ENCODE measurements around the gene RBFOX2.
"Not testable (repeated sequence)": the region's sequence is repeated elsewhere in the genome, so short reads cannot be mapped to it uniquely, and the experiment has no call there.

The RBFOX2 gene

DNA sequence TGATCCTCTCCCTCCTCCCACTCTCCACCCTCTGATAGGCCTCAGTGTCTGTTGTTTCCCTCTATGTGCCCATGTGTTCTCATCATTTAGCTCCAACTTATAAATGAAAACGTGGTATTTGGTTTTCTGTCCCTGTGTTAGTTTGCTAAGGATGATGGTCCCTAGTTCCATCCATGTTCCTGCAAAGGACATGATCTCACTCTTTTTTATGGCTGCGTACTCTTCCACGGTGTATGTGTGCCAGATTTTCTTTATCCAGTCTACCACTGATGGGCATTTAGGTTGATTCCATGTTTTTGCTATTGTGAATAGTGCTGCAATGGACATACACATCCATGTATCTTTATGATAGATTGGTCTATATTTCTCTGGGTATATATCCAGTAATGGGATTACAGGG, 15.9 kb upstream of the RBFOX2 start:
- not testable (repeated sequence) for DNase-seq (ENCODE audit: low read depth, low spot score)

DNA sequence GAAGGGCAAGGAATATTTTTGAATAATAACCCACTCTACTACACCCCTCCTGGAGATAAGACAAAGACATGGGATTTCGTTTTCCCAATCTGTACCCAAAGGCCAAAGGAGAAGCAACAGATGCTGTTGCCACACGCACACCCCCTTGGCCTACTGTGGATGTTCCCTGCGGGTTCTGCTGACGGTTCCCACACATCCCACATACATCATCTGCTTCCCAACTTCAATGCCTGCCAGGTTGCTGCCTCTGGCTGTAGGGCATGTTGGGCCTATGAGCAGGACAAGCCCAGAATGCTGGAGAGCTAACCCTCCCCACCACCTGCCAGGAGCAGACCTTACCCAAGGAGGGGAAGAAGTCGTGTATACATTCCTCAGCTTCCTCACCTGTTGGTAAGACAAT, 13.6 kb upstream of the RBFOX2 start:
- DNase-seq (ENCODE audit: low read depth, low spot score), result no peak

DNA sequence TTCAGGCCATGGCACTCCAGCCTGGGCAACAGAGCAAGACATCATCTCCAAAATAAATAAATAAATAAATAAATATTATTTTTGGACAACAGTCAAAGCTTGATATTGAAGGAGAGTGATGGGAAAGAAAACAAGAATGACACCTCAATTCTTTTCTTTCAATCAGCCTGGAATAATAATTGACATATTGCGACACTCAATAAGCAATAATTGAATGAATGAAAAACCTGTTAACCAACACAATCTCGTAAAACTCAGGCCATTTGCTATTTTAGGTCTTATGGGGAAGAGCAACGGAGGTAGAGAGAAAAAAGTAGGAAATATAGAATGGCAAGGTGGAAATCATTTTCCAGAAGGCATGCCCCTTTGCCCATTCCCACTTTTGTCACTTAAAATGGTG, 10.5 kb upstream of the RBFOX2 start:
- no peak for DNase-seq (ENCODE audit: low read depth, low spot score)

DNA sequence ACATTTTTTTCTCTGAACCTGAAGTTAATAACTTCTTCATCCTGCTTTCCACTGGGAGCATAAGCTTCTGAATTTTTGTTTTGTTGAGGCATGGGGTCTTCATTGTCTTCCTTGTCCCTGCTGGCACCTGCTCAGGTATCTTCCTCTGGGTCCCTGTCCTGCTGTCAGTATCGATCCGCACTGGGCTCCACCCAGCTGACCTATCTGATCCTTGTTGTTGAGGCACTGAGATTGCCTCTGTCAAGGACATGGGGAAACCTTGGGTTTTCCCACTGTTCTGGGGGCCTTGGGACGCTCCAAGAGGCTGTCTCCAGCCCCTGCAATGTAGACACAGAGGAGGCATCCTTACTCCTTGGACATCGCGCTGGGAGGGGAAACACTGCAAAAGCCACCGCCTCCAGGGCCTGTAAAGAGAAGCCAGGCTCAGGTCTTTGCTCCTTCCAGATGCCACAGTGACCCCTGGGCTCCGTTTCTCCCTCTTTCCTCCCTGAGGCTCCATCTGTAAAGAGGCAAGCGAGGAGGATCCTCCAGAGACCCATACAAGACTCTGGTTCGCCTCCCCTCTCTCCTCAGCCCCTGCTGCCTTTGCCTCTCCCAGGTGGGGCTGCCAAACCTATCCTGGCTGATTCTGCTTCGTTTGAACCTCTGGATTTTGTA, 8.6 kb upstream of the RBFOX2 start:
- no peak for DNase-seq (ENCODE audit: low read depth, low spot score)

DNA sequence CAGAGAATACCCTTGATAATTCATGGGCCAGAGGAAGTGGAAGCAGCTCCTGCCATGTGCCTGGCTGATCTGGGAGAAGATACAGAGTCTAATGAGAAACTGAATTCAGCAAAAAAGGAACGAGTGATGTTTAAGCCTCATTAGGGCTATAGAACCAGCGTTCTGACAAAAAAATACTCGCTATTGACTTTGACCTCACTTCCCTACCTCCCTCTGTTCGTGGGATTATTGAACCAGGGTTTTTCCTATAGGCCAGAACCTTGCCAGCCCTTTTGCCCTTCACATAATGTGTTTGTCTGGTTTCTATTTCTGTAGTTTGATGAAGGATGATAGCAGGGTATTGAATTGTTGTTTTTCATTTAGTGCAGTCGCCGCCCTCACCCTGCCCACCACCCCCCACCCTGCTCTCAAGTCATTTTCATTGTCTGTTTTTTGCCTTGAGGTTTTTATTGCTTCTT, 7.6 kb upstream of the RBFOX2 start:
- DNase-seq (ENCODE audit: low read depth, low spot score), result no peak

DNA sequence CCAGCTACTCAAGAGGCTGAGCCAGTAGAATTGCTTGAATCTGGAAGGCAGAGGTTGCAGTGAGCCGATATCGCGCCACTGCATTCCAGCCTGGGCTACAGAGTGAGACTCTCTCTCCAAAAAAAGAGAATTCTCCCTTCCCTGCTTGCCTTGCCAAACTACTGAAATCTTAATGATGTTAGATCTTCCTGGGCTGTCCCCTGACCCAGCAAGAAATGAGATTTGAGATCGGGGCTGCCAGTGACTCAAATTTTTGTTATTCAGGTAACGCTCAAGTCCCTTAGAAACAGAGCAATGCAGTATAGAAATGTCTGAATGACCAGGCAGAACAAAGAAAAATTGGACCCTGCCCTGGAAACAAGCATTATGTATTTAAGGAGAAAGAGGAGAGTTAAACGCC, 4.0 kb upstream of the RBFOX2 start:
- no peak for DNase-seq (ENCODE audit: low read depth, low spot score)

DNA sequence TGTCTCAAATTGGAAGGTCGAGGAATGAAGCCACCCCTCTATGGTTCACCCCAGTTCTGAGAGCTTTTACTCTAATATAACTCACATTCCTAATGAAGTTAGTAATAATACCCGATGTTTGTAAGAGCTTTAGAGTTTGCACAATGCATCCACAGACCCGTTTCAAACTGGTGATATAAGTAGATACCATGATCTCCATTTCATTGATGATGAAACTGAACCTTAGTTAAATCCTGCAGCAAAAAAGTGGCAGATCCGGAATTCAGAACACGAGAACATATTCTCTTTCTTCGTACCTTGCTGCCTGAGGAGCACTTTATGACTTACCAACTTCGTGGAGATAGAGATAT, 757 bp upstream of the RBFOX2 start:
- no peak for DNase-seq (ENCODE audit: low read depth, low spot score)

DNA sequence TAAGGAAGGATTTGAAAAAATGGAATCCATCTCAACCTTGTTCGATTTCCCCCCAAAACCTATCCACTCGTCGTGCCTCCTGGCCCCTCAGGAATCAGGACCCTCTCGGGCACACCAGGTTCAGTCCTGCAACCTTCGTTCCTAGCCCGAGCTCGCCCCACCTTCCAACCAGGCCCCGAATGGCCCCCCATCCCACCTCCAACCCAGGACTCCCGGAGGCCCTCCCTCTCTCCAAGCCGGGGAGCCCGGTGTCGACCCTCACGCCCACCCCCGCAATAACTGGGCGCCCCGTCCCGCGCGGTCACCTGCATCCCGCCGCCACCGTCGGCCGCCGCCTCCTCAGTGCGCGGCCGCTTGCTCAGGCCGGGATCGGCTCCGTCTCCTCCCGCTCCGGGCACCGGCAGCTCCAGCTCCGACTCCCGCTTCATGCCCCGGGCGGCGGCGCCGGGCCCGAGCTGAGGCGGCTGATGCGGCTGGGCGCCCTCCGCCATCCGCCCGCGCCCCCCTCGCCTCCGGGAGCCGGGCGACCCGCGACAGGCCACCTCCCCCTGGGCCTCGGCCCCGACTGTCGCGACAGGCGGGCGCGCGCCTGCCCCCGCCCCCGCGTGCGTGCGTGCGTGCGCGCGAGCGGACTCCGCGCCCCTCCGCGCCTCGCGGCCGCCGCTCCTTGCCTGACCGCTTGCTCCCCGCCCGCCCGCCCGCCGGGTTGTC, 534 bp downstream of the RBFOX2 start:
- no peak for DNase-seq (ENCODE audit: low read depth, low spot score)

DNA sequence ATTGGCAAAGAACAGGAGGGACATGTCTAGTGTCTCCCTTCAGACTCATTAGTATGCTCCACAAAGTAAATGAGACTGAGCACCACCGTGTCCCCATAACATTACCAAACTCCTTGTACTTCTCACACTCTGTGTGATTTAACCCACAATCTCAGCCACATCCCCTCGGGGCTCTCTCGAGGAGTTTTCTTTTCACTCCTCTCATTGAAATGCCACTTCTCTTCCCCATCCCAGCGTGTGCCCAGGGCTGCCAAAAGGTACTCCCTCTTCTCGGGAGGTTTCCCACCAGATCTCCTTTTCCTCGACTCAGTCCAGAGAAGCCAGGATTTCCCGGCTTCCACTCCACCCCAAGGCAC, 1.1 kb downstream of the RBFOX2 start:
- no peak for DNase-seq (ENCODE audit: low read depth, low spot score)

DNA sequence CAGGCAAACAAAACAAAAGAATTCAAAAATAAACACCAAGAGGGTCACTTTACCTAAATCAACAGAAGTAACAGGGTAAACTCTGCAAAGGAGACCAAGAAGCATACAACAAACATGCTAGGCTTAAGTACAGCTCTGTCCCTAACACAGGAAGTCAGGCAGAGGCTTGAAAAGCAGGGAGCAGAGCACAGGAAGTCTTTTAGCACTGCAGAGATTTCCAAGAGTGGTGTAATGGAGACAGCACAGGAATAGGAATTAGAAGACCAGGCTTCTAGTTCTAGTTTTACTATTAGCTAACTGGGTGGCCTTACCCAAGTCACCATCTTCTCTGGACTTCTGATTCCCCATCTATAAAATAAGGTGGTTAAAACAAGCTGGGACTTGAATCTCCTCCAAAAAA, 1.9 kb downstream of the RBFOX2 start:
- no peak for DNase-seq (ENCODE audit: low read depth, low spot score)

DNA sequence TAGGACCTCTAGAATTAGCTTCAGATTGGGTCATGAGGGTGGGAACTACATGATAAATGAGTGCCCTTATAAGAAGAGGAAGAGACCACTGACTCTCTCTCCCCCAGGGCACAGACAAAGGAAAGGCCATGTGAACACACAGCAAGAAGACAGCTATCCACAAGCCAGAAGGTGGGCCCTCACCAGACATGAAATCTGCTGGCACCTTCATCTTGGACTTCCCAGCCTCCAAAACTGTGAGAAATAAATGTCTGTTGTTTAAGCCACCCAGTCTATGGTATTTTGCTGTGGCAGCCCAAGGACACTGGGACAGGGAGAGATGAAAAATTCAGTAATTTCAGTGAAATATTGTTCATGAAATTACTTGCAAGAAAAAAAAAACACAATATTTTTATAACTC, 5.9 kb downstream of the RBFOX2 start:
- DNase-seq (ENCODE audit: low read depth, low spot score), result no peak

DNA sequence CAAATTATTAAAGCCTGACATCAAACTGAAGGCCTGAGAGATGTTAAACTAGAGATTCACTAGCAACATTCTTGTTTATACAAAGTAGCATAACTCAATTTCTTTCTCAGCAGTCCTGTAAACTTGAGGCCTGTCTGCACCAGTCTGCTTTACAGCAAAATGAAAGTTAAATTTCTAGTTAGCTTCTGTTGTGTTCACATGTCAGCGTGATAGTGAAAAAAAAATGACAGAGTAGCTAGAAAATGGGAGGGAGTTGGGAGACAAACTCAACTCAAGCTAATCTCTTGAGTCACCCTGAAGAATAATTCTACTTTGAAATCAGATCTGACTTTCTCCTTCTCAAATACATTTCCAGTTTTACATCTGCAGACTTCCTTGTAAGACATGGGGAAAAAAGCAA, 6.5 kb downstream of the RBFOX2 start:
- DNase-seq (ENCODE audit: low read depth, low spot score), result no peak

DNA sequence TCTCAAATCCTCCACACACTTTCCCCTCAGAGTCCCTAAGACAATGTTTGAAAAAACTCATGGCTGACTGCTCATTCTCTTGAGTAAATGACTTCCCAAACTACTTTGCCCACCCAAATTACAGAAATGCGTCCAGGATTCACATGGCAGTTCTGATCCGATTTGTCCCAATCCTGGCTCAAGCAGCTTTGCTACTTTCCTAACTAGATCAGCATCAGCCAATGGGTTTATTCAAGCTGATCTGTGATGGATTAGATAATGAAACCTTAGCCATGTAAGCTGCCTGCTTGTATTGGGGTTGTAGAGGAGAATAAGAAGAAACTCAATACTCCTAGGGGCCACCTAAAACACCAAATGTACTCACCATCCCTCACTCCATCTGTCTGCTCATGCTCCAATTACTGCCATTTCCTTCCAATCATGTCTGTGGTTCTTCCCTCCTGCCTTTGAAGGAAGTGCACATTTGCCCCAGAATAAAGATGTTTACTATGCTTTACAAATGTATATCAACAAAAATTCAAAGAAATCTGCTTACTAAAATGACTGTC, 6.9 kb downstream of the RBFOX2 start:
- DNase-seq (ENCODE audit: low read depth, low spot score), result no peak

DNA sequence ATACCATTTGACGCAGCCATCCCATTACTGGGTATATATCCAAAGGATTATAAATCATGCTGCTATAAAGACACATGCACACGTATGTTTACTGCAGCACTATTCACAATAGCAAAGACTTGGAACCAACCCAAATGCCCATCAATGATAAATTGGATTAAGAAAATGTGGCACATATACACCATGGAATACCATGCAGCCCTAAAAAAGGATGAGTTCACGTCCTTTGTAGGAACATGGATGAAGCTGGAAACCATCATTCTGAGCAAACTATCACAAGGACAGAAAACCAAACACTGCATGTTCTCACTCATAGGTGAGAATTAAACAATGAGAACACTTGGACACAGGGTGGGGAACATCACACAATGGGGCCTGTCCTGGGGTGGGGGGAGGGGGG, 7.8 kb downstream of the RBFOX2 start:
- not testable (repeated sequence) for DNase-seq (ENCODE audit: low read depth, low spot score)

DNA sequence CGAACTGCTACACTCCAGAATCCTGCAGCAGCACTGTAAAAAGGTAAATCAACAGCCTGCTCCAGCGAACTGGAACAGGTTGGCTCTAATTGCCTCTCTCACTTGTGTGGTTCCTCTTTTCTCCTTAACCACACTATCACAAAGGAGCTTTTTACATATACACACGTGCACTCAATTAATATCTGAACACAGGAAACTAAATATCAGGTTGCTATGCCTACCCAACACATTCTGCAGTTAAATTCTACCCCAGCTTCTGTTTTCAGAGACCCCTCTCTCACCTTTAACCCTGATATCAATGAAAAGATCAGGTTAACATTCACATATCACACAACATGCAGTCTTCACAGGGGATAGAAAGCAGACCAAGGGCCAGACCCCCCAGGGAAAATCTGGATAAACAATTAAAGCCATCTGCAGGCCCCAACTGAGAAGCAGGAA, 11.0 kb downstream of the RBFOX2 start:
- no peak for DNase-seq (ENCODE audit: low read depth, low spot score)

DNA sequence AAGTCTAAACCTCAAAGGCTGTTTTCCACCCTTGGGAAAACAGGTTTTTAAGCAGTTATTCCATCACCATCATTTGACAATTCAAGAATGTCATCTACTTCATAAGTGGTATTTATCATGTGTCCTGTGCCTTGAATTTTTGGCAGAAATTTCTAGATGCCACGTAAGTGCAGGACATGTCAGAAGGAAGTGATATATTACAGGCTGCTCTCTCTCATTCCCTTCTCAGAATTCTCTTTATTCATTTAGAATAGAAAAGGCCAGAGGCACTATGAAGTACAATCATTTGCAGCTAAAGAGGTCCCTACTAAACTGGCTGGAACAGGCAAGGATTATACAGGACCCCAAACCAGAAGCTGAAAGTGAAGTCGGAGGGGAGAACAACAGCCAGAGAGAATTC, 11.9 kb downstream of the RBFOX2 start:
- DNase-seq (ENCODE audit: low read depth, low spot score), result no peak

DNA sequence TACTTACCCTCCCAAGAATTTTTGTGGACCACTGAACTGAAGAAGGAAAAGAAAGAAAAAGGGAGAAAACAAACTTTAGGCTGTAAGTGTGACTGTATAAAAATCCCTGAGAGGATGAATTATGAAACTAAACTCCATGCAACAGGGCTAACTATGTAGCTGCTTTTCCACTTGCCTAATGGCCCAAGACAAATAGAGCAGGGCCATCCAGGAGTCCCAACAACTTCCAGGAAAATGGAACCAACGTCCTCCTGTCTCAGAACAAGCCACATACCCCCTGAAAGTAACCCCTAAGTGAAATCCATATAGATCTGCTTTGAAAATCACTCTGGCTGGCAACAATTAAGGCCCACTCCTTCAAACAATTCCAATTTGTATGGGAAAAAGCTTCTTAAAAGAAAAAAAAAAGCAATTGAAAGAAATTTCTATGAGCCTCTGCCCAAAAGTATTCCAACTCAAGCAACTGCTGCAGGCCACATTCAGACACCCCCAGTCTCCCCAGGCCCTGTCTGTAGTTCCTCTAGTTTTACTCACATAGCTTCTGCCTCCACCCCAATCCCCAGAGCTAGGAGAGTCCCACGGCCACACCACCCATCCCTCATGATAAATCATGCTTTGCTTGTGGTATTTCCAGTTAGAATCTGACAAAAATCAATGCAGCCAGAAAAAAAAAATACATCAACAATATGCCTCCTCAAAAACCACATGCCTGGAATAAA, 12.7 kb downstream of the RBFOX2 start:
- DNase-seq (ENCODE audit: low read depth, low spot score), result no peak

DNA sequence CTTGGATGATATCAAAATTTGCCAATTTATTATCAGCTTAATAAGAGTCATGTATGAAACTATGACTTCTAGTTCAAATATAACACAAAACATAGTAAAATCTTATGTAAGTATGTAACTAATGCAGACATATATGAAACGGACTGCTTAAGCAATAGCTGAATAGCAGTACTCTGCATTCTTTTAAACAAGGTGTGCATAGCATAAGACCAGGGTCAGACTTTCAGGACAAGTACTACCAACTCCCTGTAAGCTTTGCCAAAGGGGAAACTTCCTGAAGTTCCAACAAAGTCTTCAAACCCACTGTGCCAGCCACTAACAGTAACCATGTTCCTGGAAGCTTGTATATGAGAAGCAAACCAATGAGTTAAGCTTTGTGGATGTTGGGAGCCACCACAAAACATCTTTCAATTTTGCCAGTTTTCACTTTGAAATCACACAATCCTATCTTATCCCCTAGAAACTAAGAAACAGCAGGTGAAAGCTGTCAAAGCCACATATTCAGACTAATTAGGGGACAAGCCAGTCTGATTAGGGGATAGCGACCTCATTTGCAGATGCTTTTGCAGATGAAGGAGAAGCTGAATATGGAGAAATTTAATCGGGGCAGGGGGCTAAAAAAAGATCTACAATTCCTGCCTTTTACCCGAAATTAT, 13.3 kb downstream of the RBFOX2 start:
- DNase-seq (ENCODE audit: low read depth, low spot score), result no peak

DNA sequence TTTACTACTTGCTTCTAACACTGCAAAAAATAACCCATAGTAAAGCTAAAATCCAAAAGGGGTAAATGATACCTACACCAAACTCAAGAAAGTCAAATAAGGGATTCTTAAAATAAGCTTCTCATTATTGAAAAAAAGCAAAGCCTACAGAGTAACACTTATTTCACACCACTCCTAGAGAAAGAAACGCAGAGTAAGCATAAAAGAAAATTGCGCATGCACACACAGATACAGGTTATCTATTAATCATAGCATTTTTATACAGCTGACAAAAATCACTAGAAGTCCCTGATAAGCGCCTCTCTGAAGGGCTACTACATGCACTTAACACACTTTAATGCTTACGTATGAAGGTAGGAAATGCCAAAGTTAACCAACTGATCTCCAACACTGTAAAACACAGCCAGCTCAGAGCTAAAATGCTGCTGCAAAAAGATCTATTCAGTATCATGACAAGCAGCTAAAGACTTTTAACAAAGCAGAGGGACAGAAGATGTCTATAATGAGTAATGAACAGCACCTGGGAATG, 14.0 kb downstream of the RBFOX2 start:
- no peak for DNase-seq (ENCODE audit: low read depth, low spot score)

DNA sequence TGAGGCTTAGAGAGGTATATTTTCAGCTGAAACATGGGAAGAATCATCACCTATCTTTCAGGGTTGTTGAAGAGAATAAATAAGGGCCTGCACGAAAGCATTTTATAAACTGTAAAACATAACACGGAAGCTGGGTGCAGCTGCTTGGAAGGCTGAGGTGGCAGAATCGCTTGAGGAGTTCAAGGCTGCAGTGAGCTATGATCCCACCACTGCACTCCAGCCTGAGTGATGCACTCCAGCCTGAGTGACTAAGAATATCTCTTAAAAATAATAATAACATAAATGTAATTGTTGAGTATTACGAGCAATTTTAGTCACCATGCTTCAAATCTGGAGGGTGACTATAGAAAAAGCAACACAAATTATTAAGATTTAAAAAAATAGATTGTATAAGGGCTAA, 16.3 kb downstream of the RBFOX2 start:
- no peak for DNase-seq (ENCODE audit: low read depth, low spot score)

DNA sequence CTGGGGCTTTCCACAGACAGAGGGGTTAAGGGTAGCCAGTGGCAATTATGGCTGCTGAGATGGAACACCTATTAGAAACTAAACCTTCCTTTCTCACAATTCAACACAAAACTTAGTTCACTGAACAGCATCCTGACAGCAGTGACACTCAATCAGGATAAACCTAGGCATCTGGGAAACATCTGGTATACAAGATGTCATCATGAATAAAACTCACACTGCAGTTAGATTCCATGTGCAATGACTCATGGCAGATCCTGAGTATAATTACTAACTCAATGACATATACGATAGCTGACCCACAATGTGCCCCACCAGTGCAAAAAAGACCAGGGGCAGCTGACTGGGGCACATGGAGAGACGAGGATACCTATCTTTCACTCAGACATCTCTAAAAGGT, 17.7 kb downstream of the RBFOX2 start:
- no peak for DNase-seq (ENCODE audit: low read depth, low spot score)

DNA sequence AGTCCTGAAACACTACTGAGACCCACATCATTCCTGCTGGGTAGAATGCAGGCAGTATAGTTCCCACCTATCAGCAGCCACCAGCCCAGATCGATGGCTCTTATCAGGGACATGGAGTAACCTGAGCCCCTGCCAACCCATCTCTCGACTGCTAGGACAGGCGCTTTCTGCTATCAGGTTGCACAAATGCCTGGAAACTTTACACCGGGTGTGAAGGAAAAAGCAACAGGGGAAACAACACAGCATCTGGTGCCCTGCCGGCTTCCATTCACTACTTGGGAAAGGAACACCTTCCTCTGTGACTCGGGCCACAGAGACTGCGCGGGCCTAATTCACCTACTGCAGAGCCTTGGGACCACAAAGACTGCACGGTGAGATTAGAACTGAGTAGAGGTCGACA, 18.5 kb downstream of the RBFOX2 start:
- DNase-seq (ENCODE audit: low read depth, low spot score), result peak; percentile 75
